A204.1 (cell line): ENCODE measurements around the gene TNPO1.
"Not testable (repeated sequence)": the region's sequence is repeated elsewhere in the genome, so short reads cannot be mapped to it uniquely, and the experiment has no call there.

Experiments
- FAIRE-seq: peaks from 2 replicates; lab custom pipeline; 2012; peaks lifted over from hg19 to GRCh38; lab: Jason Lieb, UNC

TNPO1 gene

DNA sequence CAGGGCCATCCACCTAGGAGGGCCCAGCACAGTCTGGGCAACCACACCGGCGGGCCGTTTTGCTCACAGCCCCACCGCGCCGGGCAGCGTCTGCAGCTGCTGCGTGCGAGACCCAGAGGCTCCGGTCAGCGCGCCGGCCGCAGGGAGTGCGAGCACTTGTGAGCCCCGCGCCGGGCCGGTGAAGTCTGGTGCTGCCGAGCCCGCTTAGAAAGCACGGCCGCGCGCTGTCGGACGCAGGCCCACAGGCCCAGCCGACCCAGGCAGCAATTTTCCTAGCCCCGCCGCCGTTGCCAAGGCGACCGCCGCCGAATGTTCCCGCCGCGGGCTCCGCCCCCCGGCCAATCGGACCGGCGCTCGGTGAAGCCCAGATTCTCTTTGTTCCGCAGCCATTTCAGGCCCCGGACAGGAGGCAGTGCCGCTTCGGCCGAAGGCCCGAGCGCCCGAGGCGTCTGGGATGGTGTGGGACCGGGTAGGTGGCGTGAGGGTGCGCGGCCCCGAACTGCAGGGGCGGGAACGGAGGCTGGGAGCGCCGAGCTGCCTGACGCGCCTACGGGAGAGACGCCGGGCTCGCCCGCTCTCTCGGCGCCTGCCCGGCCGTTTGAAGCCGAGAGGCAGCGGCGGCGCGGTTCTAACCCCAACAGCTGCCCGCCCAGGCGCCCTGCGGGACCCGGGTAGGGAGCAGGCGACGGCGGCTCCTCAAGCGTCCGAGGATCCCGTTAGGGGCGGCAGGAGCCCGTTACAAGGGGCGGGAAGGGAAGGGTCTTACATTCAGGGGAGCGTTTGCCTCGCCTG, at the start of gene TNPO1:
TNPO1 (plus strand) TSS at position 378 of the 792 bp plus-strand sequence; CDS start at position 455, 77 bp downstream.
- FAIRE-seq, result no peak

DNA sequence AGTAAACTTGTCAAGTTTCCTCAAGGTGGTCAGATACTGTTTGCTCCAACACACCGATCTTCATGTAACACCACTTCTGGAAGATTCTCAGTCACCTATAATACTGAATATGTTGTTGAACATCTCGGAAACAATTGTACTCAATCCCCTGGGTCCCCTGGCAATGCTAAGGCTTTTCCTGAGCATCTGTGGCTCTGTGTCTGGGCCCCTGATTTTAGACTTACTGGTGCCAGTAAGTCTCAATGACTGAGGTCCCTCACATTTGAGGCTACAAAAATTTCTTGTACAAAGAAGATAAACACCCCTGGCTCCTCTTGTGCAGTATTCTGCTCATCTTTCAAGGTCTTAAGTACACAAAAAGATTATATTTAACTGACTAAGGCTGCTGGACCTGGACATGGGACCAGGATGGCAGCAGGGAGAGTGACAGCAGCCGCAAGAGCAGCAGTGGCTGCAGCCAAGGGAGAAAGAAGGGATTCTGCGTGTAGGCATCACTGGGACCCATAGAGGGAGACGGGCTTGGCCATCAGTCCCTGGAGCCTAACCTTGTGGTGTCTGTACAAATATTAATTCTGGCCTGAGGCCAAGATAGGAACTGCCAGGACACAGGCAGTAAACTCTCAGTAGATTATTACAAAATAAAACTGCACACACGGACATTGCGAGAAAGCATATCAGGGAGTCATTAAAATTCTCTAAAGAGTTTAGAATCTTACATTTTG, 49.0 kb upstream of the TNPO1 start:
- no peak for FAIRE-seq

DNA sequence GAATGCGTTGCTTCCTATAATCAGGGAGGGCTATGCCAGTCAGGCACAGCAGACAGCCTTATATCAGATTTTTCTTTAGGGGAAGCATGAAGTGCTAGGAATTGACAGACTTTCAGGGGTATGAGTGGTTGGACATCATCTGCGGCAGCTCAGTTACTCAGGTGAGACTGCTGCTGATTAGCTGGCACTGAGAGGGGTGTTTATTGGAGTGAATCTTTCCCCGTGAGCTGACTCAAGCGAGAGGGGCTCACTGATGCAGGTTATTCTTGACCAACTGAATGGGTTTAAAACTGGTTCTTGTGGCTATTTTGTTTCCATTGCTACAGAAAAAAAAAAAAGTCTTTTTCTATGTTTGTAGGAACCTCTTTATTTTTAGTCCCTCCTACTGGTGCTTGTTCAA, 46.2 kb upstream of the TNPO1 start:
- no peak for FAIRE-seq

DNA sequence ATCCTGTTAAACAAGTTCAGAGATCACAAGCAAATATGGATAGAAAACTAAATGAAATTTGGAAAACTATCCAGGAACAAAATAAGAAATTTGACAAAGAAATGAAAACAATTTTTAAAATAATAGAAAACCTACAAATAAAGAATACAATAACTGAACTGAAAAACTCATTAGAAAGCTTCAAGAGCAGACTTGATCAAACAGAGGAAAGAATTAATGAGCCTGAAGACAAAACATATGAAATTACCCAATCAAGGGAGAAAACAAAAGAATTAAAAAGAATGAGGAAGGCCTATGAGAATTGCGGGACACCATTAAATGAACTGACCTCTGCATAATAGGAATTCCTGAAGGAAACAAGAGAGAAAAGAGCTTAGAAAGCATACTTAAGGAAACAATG, 39.8 kb upstream of the TNPO1 start:
- no peak for FAIRE-seq

DNA sequence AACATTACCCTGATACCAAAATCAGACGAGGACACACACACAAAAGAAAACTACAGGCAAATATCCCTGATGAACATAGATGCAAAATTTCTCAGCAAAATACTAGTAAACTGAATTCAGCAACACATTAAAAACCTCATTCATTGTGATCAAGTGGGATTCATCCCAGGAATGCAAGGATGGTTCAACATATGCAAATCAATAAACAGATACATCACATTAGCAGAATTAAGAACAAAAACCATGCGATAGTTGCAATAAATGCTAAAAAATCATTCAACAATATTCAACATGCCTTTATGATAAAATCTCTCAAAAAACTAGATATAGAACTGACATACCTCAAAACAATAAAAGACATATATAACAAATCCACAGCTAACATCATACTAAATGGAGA, 36.9 kb upstream of the TNPO1 start:
- no peak for FAIRE-seq

DNA sequence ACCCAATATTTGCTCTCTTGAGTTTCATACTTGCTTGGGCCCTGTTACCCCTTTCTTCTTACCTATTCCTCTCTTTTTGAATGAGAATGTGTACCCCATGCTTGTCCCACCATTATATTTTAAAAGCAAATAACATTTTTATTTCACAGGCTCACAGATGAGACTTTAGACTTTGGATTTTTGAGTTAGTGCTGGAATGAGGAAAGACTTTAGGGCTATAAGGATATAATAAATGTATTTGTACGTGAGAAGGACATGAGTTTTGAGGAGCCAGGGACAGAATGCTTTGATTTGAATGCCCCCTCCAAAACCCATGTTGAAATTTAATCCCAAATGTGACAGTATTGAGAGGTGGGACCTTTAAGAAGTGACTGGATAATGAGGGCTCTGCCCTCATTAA, 33.1 kb upstream of the TNPO1 start:
- no peak for FAIRE-seq

DNA sequence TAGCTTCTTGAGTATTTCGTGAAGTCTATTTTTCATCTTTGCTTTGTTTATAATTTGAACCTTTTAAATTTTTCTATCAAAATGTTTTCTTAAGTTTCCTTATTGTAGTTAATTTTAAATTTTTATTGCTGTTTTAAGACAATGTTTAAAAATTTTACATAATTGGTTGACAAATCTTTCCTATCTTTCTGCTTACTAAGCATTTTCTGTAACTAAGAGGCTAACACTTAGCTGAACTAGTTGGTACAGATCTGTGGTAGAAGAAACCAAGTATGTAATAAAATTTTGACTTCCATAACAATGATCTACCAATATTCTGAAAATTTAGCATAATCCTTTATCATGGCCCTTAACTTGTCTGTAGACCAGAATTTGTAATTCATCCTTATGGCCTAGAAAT, 32.3 kb upstream of the TNPO1 start:
- FAIRE-seq, result no peak

DNA sequence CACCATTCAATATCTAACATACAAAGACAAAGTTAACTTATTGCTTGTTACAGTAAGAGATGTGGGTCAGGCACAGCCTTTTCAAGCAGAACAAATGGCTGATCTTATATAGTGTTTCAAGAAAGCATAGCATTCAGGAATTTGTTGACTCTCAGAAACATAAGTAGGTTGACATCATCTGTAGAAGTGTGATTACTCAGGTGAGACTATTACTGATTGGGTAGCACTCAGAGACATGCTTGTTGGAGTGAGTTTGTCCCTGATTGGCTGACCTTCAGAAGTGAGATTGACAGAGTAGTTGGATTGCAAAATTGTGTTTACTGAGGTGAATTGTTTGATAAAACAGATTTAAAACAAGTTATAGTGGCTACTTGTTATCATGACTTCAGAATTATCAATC, 30.7 kb upstream of the TNPO1 start:
- FAIRE-seq, result no peak

DNA sequence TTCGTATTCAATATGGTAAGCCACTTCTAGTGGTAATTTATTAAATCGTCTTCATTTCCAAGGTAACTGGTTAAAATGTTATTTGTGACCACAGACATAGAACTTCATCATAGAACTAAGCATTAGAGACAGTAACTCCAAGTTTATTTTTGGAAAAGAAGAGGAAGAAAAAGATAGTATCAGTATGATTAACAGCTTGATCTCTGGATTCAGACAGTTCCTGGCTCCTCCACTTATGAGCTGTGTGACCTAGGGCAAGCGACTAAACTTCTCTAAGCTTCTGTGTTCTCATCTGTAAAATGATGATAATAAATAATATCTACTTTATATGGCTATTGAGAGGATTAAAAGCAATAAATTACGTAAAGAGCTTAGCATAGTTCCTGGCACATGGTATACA, 29.8 kb upstream of the TNPO1 start:
- FAIRE-seq, result no peak

DNA sequence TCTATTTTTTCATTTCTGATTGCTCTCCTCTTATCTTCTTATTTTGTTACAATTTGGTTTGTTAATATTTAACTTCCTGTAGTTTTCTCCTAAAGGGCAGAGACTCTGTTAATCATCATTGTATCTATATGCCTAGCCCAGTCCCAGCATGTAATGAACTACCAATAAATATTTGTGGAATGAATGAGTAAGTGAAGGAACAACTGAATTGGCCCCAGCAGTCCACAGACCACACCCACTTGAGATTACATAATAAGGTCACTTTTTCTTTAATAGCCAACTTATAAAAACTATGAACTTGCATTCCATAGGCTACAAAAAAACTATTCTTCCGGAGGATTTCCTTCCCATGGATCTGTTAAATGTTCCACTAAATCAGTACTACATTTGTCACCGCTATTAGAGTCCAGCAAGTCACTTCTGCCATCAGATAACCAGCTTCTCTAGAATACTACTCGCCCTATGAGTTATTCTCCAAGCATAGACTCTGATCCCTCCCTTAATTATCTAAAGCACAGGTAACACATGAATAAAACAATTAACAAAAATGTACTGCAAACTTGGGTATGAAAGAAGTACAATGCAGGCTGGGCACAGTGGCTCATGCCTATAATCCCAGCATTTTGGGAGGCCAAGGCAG, 27.5 kb upstream of the TNPO1 start:
- FAIRE-seq, result no peak

DNA sequence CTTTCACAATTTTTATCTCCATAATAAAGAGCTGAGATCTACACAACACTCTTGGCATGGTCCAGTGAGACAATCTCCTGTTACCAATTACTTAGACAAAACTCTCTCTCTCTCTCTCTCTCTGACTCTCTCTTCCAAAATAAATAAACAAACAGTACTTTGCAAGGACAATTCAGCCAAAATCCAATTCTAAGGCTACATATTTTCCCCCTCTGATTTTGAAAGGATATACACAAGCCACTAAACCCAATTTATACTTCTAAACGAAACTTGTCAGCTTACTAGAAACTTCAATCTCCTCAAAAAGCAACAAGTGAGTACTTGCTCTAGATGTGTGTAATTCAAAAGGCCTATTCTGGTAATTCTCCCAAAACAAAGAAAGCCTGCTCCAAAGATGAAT, 26.3 kb upstream of the TNPO1 start:
- no peak for FAIRE-seq

DNA sequence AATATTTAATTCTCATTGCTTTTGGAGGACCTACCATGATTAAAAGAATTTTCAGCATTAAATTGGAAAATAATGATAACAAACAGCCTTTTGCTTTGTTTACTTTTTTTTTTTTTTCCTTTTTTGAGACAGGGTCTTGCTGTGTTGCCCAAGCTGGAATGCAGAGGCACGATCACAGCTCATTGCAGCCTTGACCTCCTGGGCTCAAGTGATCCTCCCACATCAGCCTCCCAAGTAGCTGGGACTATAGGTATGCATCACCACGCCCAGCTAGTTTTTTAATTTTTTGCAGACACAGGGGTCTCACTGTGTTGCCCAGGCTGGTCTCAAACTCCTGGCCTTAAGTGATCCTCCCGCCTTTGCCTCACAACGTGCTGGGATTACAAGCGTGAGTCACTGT, 23.8 kb upstream of the TNPO1 start:
- not testable (repeated sequence) for FAIRE-seq

DNA sequence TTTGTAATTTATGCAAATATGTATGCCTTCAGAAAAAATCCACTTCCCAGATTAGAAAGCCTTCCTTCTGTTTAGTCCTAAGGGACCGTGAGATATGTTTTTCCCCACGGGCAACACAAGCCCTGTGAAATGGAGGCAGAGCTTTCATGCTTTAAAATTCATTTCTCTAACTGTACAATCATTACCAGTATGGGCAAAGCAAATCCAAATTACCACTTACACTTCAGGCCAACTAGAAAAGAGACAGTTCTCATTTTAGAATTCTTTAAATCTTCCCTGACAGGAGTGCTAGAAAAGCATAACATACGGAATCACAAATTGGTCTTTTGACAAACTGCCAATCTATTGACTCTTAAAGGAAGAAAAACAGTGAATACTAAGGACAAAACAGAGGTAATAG, 20.5 kb upstream of the TNPO1 start:
- no peak for FAIRE-seq

DNA sequence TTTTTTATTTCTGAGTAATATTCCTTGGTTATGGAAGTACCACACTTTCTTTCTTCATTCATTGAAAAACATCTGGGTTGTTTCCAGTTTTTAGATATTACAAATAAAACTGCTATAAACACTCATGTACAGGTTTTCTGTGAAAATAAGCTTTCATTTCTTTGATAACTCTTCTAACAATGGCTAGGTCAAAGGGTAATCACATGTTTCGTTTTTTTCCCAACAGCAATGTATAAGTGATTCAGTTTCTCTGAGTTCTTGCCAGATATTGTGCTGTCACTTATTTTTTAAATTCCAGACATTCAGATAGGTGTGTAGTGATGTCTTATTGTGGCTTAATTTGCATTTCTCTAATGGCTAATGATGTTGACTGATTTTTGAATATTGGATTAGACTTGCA, 16.7 kb upstream of the TNPO1 start:
- no peak for FAIRE-seq

DNA sequence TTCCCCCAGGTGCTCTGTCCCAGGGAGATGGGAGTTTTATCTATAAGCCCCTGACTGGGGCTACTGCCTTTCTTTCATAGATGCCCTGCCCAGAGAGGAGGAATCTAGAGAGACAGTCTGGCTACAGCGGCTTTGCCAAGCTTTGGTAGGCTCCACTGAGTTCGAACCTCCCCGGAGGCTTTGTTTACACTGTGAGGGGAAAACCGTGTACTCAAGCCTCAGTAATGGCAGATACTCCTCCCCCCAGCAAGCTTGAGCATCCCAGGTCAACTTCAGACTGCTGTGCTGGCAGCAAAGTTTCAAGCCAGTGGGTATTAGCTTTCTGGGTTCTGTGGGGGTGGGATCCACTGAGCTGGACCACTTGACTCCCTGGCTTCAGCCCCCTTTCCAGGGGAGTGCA, 7.8 kb upstream of the TNPO1 start:
- not testable (repeated sequence) for FAIRE-seq

DNA sequence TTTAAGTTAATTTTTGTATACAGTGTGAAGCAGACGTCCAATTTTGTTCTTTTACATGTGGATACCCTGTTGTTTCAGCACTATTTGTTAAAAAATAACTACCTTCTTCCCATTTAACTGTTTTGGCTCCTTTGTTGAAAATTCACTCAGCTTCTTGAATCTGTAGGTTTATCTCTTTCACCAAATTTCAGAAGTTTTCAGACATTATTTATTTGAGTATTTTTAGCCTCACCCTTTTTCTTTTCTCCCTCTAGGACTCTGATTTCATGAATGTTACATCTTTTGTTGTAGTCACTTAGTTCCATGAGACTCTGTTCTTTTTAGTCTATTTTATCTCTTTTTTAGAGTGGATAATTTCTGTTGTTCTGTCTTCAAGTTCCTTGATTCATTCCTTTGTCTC, 4.6 kb upstream of the TNPO1 start:
- FAIRE-seq, result no peak

DNA sequence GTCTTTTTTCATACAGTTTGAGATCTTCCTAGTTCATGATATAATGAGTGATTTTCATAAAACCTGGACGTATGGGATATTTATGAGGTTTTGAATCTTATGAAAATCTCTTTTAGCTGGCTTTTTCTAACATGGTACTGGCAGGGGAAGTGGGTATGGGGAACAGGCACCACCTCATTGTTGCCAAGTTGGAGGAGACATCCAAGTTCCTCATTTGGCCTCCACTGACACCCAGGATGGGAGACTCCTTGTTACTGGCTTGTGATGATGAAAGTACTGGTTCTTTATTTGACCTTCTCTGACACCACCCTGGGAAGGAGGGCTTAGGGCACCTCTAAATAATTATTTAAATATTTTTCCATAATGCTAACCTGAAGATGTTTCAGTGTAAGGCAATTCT, 4.0 kb upstream of the TNPO1 start:
- no peak for FAIRE-seq

DNA sequence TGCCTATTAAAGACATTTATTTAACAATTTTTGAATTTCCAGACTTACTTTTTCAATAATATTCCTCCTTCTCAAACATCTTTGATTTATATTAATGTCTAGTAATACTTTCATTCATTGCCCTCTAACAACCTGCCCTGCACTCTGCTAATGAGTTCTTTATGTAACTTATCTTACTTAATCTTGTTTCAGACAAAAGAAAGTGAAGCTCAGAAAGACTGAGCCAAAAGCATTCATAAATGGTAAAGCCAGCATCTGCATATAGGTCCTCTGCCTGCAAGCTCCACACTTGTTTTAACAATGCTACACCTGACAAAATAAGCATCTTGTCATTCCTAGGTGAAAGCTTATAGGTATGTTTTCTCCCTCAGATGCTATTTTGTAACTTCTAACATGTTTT, 2.4 kb upstream of the TNPO1 start:
- FAIRE-seq, result no peak

DNA sequence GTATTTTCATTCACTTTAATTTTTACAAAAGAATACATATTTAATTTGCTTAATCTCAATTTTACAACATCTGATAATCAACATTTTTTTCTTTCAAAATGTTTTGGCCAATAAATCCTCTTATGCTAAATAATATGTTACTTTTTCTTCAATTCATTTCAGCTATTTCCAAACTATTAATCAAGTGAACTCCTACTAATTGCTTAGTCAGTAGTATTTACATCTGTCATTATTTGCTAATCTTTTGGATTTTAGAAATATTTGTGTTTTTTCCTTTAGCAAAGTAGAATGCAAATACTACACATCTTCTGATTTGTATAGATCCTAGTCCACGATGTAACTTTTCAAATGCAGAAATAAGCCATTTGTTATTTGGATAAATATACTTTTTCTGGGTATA, 1.6 kb upstream of the TNPO1 start:
- FAIRE-seq, result no peak

DNA sequence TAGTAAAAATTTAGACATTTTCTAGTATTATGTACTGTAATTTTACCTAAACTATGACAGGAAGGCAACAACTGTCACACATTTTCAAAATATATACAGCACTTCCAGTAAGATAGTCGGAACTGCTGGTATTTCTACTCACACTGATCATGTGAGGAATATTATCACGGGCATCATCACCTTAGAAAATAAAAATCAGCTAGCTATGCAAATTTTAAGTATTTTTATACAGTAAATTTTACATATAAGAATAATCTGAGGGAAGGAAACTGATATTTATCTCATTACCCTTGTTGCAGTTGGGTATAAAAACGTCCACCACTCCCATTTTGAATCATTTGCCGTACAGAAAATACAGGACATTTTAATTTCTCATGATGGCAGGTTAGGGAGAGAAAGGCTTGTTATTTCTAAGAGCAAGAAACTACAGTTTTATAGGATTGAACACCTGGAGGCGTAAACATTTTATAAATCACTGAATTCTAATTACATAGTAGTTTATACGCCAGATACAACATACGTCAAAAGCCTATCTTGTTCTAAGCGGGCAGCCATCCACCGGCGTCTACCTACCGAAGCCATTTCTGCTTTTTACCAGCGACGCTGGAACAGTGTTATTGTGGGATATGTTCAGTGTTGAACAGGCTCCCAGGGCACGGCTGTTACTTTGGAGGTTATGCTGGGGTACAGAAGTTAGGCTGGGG, 729 bp upstream of the TNPO1 start:
- no peak for FAIRE-seq

DNA sequence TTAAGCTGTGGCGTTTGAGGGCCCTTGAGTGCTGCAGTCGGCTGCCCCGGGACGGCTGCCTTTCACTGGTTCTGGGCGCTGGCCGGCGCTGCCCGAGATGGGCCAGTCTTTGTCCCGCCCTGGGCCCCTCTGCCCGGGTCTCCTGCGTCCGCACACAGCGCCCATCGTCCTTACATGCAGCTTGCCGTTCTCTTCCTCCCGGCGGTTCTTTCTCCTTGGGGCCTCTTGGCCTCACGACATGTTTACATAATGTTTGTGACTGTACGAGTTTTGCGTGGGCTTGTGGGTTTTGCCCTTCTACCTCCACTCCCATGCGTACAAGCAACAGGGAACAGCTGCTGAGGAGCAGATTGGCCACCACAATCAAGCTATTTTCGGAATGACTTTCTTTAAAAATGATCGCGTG, 618 bp downstream of the TNPO1 start:
- no peak for FAIRE-seq

DNA sequence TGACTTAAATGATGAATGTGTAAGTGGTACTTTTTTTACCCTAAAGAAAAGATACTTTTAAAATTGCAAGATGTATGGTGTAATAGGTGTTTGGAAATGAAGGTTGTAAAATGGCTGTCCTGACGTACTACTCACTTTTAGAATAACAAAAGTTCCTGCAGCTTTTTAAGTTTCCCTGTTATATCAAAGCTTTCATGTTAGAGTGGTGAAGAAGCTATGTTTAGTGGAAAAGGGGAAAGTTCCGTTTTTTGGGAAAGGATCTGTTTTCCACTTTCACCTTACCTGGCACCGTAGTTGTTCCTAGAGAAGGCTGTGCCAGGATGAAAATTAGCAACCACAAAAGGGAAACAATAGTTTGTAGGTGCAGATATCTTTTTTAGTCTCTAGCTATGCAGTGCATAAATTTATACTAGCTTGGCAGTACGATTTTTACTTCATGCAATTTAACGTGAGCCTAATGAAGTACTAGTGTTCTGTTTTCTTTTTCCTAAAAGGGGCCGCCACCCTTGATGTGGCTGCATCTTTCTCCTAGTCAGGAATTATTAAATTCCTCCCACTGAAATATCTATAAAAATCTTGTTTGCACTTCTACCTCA, 1.3 kb downstream of the TNPO1 start:
- FAIRE-seq, result no peak
